ENCODE results near the gene PELO.
A peak's percentile ranks its signal among the peaks of the same experiment; 100 is the strongest.

The PELO gene

GRCh38 chr5:52770287-52770939 is 17.3 kb upstream of the PELO start:
- TF ChIP-seq TSHZ2 (CRISPR knock-in tag; IDR thresholded peaks at IDR 0.05) (peak; percentile 37; the same call in 1 of the 2 replicates), TCF4 (CRISPR knock-in tag; IDR thresholded peaks at IDR 0.05; ENCODE audit: borderline replicate concordance) (peak; percentile 94), CSDC2 (CRISPR knock-in tag; IDR thresholded peaks at IDR 0.05) (no peak)
- no peak for ATAC-seq

- ATAC-seq = no peak
- TF ChIP-seq ZFP3 (CRISPR knock-in tag; IDR thresholded peaks at IDR 0.05) (no peak), CSRNP3 (CRISPR knock-in tag; IDR thresholded peaks at IDR 0.05) (no peak), CREB5 (CRISPR knock-in tag; IDR thresholded peaks at IDR 0.05; ENCODE audit: low read depth) (no peak), ZNF8 (CRISPR knock-in tag; IDR thresholded peaks at IDR 0.05) (no peak), TCF4 (CRISPR knock-in tag; IDR thresholded peaks at IDR 0.05; ENCODE audit: borderline replicate concordance) (no peak), GLIS3 (CRISPR knock-in tag; IDR thresholded peaks at IDR 0.05) (no peak), PPARA (CRISPR knock-in tag; IDR thresholded peaks at IDR 0.05; ENCODE audit: borderline replicate concordance) (no peak), ARNTL (CRISPR knock-in tag; IDR thresholded peaks at IDR 0.05; ENCODE audit: borderline replicate concordance, low read depth) (no peak), PATZ1 (CRISPR knock-in tag; IDR thresholded peaks at IDR 0.05; ENCODE audit: borderline replicate concordance) (no peak), ZFP30 (CRISPR knock-in tag; IDR thresholded peaks at IDR 0.05) (no peak), SNAI2 (CRISPR knock-in tag; IDR thresholded peaks at IDR 0.05) (no peak), POU6F1 (CRISPR knock-in tag; IDR thresholded peaks at IDR 0.05; ENCODE audit: borderline replicate concordance, low read depth) (no peak), ESRRG (CRISPR knock-in tag; IDR thresholded peaks at IDR 0.05) (no peak), ZC3H10 (CRISPR knock-in tag; IDR thresholded peaks at IDR 0.05) (no peak), RARB (CRISPR knock-in tag; IDR thresholded peaks at IDR 0.05) (no peak), ZNF565 (CRISPR knock-in tag; conservative IDR thresholded peaks at IDR 0.05; ENCODE audit: low read depth) (no peak), BACH2 (CRISPR knock-in tag; IDR thresholded peaks at IDR 0.05; ENCODE audit: borderline replicate concordance) (no peak), ZNF70 (CRISPR knock-in tag; IDR thresholded peaks at IDR 0.05) (no peak), TSHZ2 (CRISPR knock-in tag; IDR thresholded peaks at IDR 0.05) (no peak), OSR1 (CRISPR knock-in tag; IDR thresholded peaks at IDR 0.05) (no peak)
These were observed 16.2 kb upstream of the PELO start for GRCh38 chr5:52771343-52772039.
